ENCODE data around the gene CCDC85A.

The CCDC85A gene

DNA sequence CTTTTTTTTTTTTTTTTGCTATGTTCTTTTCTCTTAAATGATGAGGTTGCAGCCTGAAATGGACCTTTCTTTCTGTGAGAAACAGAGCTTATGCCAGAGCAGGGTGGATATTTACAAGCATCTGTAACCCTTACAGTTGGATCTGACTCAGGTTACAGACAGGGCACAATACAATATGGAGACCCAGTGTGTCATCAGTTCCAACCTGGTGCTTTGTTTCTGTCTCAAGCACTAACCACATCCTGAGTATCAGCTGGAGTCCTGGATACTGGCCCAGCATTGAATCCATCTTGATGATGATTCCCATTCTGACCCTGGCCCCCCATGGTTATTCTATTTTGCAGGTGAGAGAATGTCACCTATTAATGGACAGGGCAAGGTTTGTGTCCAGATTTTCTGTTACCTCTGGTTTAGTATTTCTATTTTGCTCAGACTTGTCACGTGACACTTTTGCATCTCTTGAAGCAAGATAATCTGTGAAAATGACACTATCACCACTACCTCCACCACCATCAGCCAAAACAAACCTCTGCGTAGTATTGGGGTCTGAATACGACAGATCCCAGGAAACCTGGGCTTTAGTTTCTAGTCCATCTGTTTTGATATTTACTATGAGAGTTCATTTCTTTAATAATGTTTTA is 174.0 kb downstream of the CCDC85A start:
- TF ChIP-seq ZFP3 (CRISPR knock-in tag; IDR thresholded peaks at IDR 0.05) (no peak), CREB5 (CRISPR knock-in tag; IDR thresholded peaks at IDR 0.05; ENCODE audit: low read depth) (no peak), SNAI2 (CRISPR knock-in tag; IDR thresholded peaks at IDR 0.05) (no peak), TCF4 (CRISPR knock-in tag; IDR thresholded peaks at IDR 0.05; ENCODE audit: borderline replicate concordance) (no peak), TOX (CRISPR knock-in tag; IDR thresholded peaks at IDR 0.05; ENCODE audit: borderline replicate concordance) (no peak), GLIS3 (CRISPR knock-in tag; IDR thresholded peaks at IDR 0.05) (no peak), ZC3H10 (CRISPR knock-in tag; IDR thresholded peaks at IDR 0.05) (no peak), PPARA (CRISPR knock-in tag; IDR thresholded peaks at IDR 0.05; ENCODE audit: borderline replicate concordance) (no peak), ESRRG (CRISPR knock-in tag; IDR thresholded peaks at IDR 0.05) (no peak), BACH2 (CRISPR knock-in tag; IDR thresholded peaks at IDR 0.05; ENCODE audit: borderline replicate concordance) (no peak), ZFP30 (CRISPR knock-in tag; IDR thresholded peaks at IDR 0.05) (no peak), ZNF70 (CRISPR knock-in tag; IDR thresholded peaks at IDR 0.05) (no peak), ARNTL (CRISPR knock-in tag; IDR thresholded peaks at IDR 0.05; ENCODE audit: borderline replicate concordance, low read depth) (no peak), ISL1 (CRISPR knock-in tag; IDR thresholded peaks at IDR 0.05) (no peak), CSDC2 (CRISPR knock-in tag; IDR thresholded peaks at IDR 0.05) (no peak)
- TF ChIP-seq, protein P1, sequence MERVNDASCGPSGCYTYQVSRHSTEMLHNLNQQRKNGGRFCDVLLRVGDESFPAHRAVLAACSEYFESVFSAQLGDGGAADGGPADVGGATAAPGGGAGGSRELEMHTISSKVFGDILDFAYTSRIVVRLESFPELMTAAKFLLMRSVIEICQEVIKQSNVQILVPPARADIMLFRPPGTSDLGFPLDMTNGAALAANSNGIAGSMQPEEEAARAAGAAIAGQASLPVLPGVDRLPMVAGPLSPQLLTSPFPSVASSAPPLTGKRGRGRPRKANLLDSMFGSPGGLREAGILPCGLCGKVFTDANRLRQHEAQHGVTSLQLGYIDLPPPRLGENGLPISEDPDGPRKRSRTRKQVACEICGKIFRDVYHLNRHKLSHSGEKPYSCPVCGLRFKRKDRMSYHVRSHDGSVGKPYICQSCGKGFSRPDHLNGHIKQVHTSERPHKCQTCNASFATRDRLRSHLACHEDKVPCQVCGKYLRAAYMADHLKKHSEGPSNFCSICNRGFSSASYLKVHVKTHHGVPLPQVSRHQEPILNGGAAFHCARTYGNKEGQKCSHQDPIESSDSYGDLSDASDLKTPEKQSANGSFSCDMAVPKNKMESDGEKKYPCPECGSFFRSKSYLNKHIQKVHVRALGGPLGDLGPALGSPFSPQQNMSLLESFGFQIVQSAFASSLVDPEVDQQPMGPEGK (CRISPR knock-in tag; IDR thresholded peaks at IDR 0.05; ENCODE audit: borderline replicate concordance) = no peak
- TF ChIP-seq, protein P2, sequence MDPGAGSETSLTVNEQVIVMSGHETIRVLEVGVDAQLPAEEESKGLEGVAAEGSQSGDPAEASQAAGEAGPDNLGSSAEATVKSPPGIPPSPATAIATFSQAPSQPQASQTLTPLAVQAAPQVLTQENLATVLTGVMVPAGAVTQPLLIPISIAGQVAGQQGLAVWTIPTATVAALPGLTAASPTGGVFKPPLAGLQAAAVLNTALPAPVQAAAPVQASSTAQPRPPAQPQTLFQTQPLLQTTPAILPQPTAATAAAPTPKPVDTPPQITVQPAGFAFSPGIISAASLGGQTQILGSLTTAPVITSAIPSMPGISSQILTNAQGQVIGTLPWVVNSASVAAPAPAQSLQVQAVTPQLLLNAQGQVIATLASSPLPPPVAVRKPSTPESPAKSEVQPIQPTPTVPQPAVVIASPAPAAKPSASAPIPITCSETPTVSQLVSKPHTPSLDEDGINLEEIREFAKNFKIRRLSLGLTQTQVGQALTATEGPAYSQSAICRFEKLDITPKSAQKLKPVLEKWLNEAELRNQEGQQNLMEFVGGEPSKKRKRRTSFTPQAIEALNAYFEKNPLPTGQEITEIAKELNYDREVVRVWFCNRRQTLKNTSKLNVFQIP (CRISPR knock-in tag; IDR thresholded peaks at IDR 0.05; ENCODE audit: borderline replicate concordance, low read depth) = no peak

DNA sequence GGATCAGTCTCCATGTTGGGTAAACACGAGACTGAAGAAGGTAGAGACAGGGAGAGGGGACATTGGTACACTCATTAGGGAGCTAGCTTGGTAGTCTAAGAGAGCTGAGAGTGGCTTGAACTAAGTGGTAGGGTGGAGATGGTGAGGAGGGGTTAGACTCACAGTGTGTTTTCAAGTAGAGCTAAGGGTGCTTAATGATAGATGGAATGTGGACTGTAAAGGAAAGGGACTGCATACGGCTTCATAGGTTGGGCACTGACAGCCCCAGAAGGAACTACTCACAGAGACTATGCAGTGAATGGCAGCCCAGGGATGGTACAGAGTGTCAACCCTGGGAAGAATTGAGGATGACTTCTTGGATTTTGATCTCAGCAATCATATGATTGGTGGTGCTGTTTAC is 178.1 kb downstream of the CCDC85A start:
- ATAC-seq = no peak
- TF ChIP-seq ZC3H10 (CRISPR knock-in tag; IDR thresholded peaks at IDR 0.05) (no peak), BACH2 (CRISPR knock-in tag; IDR thresholded peaks at IDR 0.05; ENCODE audit: borderline replicate concordance) (no peak), ESRRG (CRISPR knock-in tag; IDR thresholded peaks at IDR 0.05) (no peak), ZNF70 (CRISPR knock-in tag; IDR thresholded peaks at IDR 0.05) (no peak), SNAI2 (CRISPR knock-in tag; IDR thresholded peaks at IDR 0.05) (no peak), ZNF8 (CRISPR knock-in tag; IDR thresholded peaks at IDR 0.05) (no peak), CSDC2 (CRISPR knock-in tag; IDR thresholded peaks at IDR 0.05) (no peak), ARNTL (CRISPR knock-in tag; IDR thresholded peaks at IDR 0.05; ENCODE audit: borderline replicate concordance, low read depth) (no peak)
- TF ChIP-seq, protein P3, sequence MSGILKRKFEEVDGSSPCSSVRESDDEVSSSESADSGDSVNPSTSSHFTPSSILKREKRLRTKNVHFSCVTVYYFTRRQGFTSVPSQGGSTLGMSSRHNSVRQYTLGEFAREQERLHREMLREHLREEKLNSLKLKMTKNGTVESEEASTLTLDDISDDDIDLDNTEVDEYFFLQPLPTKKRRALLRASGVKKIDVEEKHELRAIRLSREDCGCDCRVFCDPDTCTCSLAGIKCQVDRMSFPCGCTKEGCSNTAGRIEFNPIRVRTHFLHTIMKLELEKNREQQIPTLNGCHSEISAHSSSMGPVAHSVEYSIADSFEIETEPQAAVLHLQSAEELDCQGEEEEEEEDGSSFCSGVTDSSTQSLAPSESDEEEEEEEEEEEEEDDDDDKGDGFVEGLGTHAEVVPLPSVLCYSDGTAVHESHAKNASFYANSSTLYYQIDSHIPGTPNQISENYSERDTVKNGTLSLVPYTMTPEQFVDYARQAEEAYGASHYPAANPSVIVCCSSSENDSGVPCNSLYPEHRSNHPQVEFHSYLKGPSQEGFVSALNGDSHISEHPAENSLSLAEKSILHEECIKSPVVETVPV (CRISPR knock-in tag; IDR thresholded peaks at IDR 0.05) = no peak
- TF ChIP-seq, protein P4, sequence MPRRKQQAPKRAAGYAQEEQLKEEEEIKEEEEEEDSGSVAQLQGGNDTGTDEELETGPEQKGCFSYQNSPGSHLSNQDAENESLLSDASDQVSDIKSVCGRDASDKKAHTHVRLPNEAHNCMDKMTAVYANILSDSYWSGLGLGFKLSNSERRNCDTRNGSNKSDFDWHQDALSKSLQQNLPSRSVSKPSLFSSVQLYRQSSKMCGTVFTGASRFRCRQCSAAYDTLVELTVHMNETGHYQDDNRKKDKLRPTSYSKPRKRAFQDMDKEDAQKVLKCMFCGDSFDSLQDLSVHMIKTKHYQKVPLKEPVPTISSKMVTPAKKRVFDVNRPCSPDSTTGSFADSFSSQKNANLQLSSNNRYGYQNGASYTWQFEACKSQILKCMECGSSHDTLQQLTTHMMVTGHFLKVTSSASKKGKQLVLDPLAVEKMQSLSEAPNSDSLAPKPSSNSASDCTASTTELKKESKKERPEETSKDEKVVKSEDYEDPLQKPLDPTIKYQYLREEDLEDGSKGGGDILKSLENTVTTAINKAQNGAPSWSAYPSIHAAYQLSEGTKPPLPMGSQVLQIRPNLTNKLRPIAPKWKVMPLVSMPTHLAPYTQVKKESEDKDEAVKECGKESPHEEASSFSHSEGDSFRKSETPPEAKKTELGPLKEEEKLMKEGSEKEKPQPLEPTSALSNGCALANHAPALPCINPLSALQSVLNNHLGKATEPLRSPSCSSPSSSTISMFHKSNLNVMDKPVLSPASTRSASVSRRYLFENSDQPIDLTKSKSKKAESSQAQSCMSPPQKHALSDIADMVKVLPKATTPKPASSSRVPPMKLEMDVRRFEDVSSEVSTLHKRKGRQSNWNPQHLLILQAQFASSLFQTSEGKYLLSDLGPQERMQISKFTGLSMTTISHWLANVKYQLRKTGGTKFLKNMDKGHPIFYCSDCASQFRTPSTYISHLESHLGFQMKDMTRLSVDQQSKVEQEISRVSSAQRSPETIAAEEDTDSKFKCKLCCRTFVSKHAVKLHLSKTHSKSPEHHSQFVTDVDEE (CRISPR knock-in tag; IDR thresholded peaks at IDR 0.05) = no peak
- TF ChIP-seq, protein P1 (CRISPR knock-in tag; IDR thresholded peaks at IDR 0.05; ENCODE audit: borderline replicate concordance) = no peak

More for the DNA sequence above, 174.0 kb downstream of the CCDC85A start:
- ATAC-seq = peak; percentile 61

Measured in SK-N-SH treated with all-trans-retinoic acid at 6 μM for 48 hours (cell line).